ENCODE measurements around the gene PLA2G10. TPM values are rescaled to one million over a fixed set of nuclear protein-coding genes. Genes with fewer than 3 reads are reported as not detected.

PLA2G10 gene
- total and polyA plus RNA-seq, 2 of the 13 experiments (the other 11 are each of a cell fraction or from before 2014, with no cell fraction given): not detected

DNA sequence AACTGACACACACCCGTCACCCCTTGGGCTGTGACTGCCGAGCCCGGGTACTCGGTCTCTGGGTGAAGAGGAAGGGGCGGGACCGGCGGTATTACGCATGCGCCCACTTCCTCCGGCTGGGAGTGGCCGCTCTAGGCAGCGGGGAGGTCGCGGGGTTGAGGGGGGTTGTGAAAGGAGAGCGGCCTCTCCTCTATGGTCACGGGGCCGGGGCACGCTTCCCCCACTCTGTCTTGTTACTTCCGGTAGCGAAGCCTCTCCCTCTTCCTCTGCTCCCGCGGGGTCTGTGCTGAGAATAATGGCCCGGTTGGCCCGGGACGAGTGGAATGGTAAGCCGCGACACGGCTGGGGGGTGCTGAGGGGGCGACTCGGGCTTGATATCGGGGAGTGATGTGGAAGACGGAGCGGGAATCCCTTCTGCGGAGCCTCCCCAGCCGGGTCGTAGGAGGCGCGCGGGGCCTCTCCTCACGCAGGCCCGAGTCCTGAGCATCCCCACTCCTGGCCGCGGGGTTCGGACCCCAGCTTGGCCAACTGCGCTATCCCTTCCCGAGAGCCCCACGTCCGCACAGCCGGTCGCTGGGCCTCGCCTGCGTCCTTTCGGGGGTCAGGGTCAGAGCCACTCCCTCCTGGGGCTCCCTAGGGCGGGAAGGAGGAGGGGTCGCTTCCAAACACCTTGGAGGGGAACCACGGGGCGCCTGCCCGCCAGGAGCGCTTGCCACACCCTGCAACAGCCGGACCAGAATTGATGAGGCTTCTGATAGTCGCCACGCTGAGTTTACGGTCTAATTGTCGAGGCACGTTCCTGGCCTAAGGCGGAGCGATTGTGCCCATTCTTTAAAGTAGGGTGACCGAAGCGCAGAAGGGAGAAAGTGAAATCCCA is 61.2 kb downstream of the PLA2G10 start, which contains the start of gene BFAR (continued):
- TF ChIP-seq RNF219 (CRISPR knock-in tag; IDR thresholded peaks at IDR 0.05) (no peak), PRPF4 (IDR thresholded peaks at IDR 0.05; ENCODE audit: low read depth, low read length, poor library complexity, severe bottlenecking) (no peak), ZNF674 (CRISPR knock-in tag; IDR thresholded peaks at IDR 0.05; ENCODE audit: low read depth) (no peak), ZNF720 (CRISPR knock-in tag; IDR thresholded peaks at IDR 0.05) (no peak; the same call in 1 of the 2 replicates), MAFF (IDR thresholded peaks at IDR 0.05; ENCODE audit: low read depth, low read length) (no peak), NR2F2 (IDR thresholded peaks at IDR 0.05; ENCODE audit: borderline replicate concordance, low read depth) (peak; percentile 55; the same call in 1 of the 2 replicates), CENPT (CRISPR knock-in tag; IDR thresholded peaks at IDR 0.05; ENCODE audit: low read depth) (peak; percentile 91; the same call in 1 of the 2 replicates), LCORL (IDR thresholded peaks at IDR 0.05) (no peak), LCORL (CRISPR knock-in tag; IDR thresholded peaks at IDR 0.05) (peak; percentile 29; the same call in 1 of the 2 replicates), BCLAF1 (IDR thresholded peaks at IDR 0.05) (no peak), SRSF1 (optimal IDR thresholded peaks at IDR 0.05; ENCODE audit: low read depth, low read length) (peak; percentile 74), RXRA (CRISPR knock-in tag; IDR thresholded peaks at IDR 0.05) (peak; percentile 74), PCBP2 (optimal IDR thresholded peaks at IDR 0.05; ENCODE audit: low read depth, low read length, poor library complexity, severe bottlenecking) (no peak), HIC2 (CRISPR knock-in tag; IDR thresholded peaks at IDR 0.05; ENCODE audit: low read depth) (no peak; the same call in 1 of the 2 replicates), HNRNPLL (IDR thresholded peaks at IDR 0.05; ENCODE audit: low read depth, low read length, poor library complexity, severe bottlenecking) (peak; percentile 69), ELF3 (CRISPR knock-in tag; IDR thresholded peaks at IDR 0.05) (peak; percentile 94), MXD4 (CRISPR knock-in tag; IDR thresholded peaks at IDR 0.05) (peak; percentile 92), ZNF329 (CRISPR knock-in tag; IDR thresholded peaks at IDR 0.05; ENCODE audit: low read depth) (peak; percentile 53; the same call in 1 of the 2 replicates), SMAD1 (CRISPR knock-in tag; IDR thresholded peaks at IDR 0.05; ENCODE audit: borderline replicate concordance, low read depth) (peak; percentile 95; the same call in 1 of the 2 replicates), ESRRA (CRISPR knock-in tag; IDR thresholded peaks at IDR 0.05; ENCODE audit: low read depth) (no peak; the same call in 1 of the 2 replicates)
- TF ChIP-seq, protein P1, sequence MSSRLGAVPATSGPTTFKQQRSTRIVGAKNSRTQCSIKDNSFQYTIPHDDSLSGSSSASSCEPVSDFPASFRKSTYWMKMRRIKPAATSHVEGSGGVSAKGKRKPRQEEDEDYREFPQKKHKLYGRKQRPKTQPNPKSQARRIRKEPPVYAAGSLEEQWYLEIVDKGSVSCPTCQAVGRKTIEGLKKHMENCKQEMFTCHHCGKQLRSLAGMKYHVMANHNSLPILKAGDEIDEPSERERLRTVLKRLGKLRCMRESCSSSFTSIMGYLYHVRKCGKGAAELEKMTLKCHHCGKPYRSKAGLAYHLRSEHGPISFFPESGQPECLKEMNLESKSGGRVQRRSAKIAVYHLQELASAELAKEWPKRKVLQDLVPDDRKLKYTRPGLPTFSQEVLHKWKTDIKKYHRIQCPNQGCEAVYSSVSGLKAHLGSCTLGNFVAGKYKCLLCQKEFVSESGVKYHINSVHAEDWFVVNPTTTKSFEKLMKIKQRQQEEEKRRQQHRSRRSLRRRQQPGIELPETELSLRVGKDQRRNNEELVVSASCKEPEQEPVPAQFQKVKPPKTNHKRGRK (CRISPR knock-in tag; IDR thresholded peaks at IDR 0.05): no peak

Data from HepG2 (cell line).